Measurements from ENCODE around the gene DNAH7.

- no peak for TF ChIP-seq CTCF (IDR thresholded peaks at IDR 0.05; ENCODE audit: control extremely low read depth in 1 of 3, insufficient read depth in 1 of 3, low read depth in 1 of 3, low read length in 3 of 3)
- no peak for TF ChIP-seq KDM5A (IDR thresholded peaks at IDR 0.05; ENCODE audit: low read length)
- TF ChIP-seq EP300 (IDR thresholded peaks at IDR 0.05; ENCODE audit: borderline replicate concordance in 1 of 2, low read depth in 2 of 2, low read length in 2 of 2) = no peak
- no peak for TF ChIP-seq SUZ12 (IDR thresholded peaks at IDR 0.05; ENCODE audit: low read length)
- TF ChIP-seq POLR2A (IDR thresholded peaks at IDR 0.05; ENCODE audit: control extremely low read depth in 1 of 2, low read depth in 2 of 2, low read length in 2 of 2) = no peak
- no peak for TF ChIP-seq KDM4A (IDR thresholded peaks at IDR 0.05; ENCODE audit: low read depth, low read length, severe bottlenecking)
- no peak for TF ChIP-seq ZNF274 (IDR thresholded peaks at IDR 0.05; ENCODE audit: borderline replicate concordance, extremely low read depth, low read length)
- no peak for TF ChIP-seq JUN (IDR thresholded peaks at IDR 0.05; ENCODE audit: low read depth, low read length)
Observed at GRCh38 chr2:196077821-196078220, 9.2 kb upstream of the DNAH7 start.
